ENCODE results near the gene NPRL2.

The NPRL2 gene

GRCh38 chr3:50303013-50303815 lies 47.4 kb downstream of the NPRL2 start, which contains the start of gene HYAL1:
Gene HYAL1, minus strand, starts transcription at chr3:50303574. Its CDS starts 618 bp downstream, at chr3:50302956.
- FAIRE-seq = no peak

GRCh38 chr3:50302095-50303012 lies 48.2 kb downstream of the NPRL2 start:
- FAIRE-seq = no peak

GRCh38 chr3:50300681-50301254 lies 49.8 kb downstream of the NPRL2 start:
- FAIRE-seq = no peak

- FAIRE-seq = no peak
Measured at GRCh38 chr3:50299929-50300680, 50.5 kb downstream of the NPRL2 start.

- FAIRE-seq = no peak
Measured at GRCh38 chr3:50299638-50299928, 51.0 kb downstream of the NPRL2 start.

- peak; percentile 93 for FAIRE-seq
Measured at GRCh38 chr3:50298836-50299637, 51.5 kb downstream of the NPRL2 start, which contains the start of the genes HYAL3 and NAA80. Gene HYAL3, minus strand, starts transcription at chr3:50299405. Its CDS starts 3,803 bp downstream, at chr3:50295602. Gene NAA80, minus strand, starts transcription at chr3:50299405. Its CDS starts 1,942 bp downstream, at chr3:50297463.

GRCh38 chr3:50297896-50298725 lies 52.5 kb downstream of the NPRL2 start:
- FAIRE-seq = no peak

- FAIRE-seq = no peak
Measured at GRCh38 chr3:50297384-50297775, 53.2 kb downstream of the NPRL2 start.

All from TTC549 (cell line).